DND-41 (cell line): Measurements from ENCODE around the gene SMAD6.

Experiments
- ATAC-seq: fragments of 200-7000 bp; cut with Tn5 transposase; 3 replicates; pipeline ENCODE4 v1.9.1; 2021; ENCODE audit warnings: low read depth; ENCODE audit not compliant: insufficient read depth
- DNase-seq: peaks from one replicate; pipeline ENCODE4 v3.0.0-alpha.2; 2020
- H2AFZ ChIP-seq: 2 replicates; pipeline ENCODE4 v1.6.0; 2012; ENCODE audit warnings: low read depth, low read length
- H3K27ac ChIP-seq: 2 replicates; pipeline ENCODE4 v1.5.1; 2012; ENCODE audit warnings: low read length, inconsistent platforms
- H3K27me3 ChIP-seq: fragments of 200-600 bp; sonication (generic); 2 replicates; pipeline ENCODE4 v1.6.0; 2012; ENCODE audit warnings: low read length, mild to moderate bottlenecking, inconsistent platforms; ENCODE audit not compliant: insufficient read depth, poor library complexity
- H3K36me3 ChIP-seq: 2 replicates; pipeline ENCODE4 v1.5.1; 2012; ENCODE audit warnings: low read length, inconsistent platforms; ENCODE audit not compliant: insufficient read depth
- H3K4me1 ChIP-seq: 2 replicates; pipeline ENCODE4 v1.5.1; 2012; ENCODE audit warnings: mild to moderate bottlenecking, low read length; ENCODE audit not compliant: insufficient read depth
- H3K4me2 ChIP-seq: 2 replicates; pipeline ENCODE4 v1.6.0; 2012; ENCODE audit warnings: mild to moderate bottlenecking, moderate library complexity, low read length, inconsistent platforms; ENCODE audit not compliant: insufficient read depth
- H3K4me3 ChIP-seq, 2 experiments: fragments of 200-600 bp in 1 of 2; shearing (Covaris generic) in 1 of 2; 2 replicates each; pipeline ENCODE4 v1.5.1; 2012 to 2016; ENCODE audit warnings: inconsistent platforms in 2 of 2, low read length in 2 of 2, mild to moderate bottlenecking in 2 of 2, low read depth in 1 of 2, moderate library complexity in 1 of 2
- H3K79me2 ChIP-seq: 2 replicates; pipeline ENCODE4 v1.6.0; 2012; ENCODE audit warnings: low read length, inconsistent platforms; ENCODE audit not compliant: insufficient read depth
- H3K9ac ChIP-seq: 2 replicates; pipeline ENCODE4 v1.6.0; 2012; ENCODE audit warnings: low read depth, mild to moderate bottlenecking, inconsistent platforms, low read length, moderate library complexity
- H3K9me3 ChIP-seq: 2 replicates; pipeline ENCODE4 v1.5.1; 2012; ENCODE audit warnings: low read length, moderate library complexity, mild to moderate bottlenecking, inconsistent platforms; ENCODE audit not compliant: insufficient read depth, severe bottlenecking
- H4K20me1 ChIP-seq: 2 replicates; pipeline ENCODE4 v1.6.0; 2012; ENCODE audit warnings: low read length; ENCODE audit not compliant: insufficient read depth
- CTCF ChIP-seq: IDR thresholded peaks from 2 replicates; pipeline ENCODE4 v1.5.1; 2012; ENCODE audit warnings: borderline replicate concordance, low read length, moderate library complexity, mild to moderate bottlenecking; ENCODE audit not compliant: poor library complexity, severe bottlenecking; ENCODE audit errors: extremely low read depth
- EZH2 ChIP-seq: IDR thresholded peaks from 3 replicates; pipeline ENCODE4 v1.6.1; 2012; ENCODE audit warnings: borderline replicate concordance, low read depth, mild to moderate bottlenecking, moderate library complexity, low read length, inconsistent platforms; ENCODE audit not compliant: severe bottlenecking

The SMAD6 gene

GRCh38 chr15:66698318-66698961, 3.6 kb upstream of the SMAD6 start:
- DNase-seq = peak; percentile 33
- peaks cover 12% of the 10 kb centered on the region for H3K27me3 ChIP-seq
- H3K4me3 ChIP-seq = no peak overlapping the region
- H3K79me2 ChIP-seq = peaks cover 11% of the 10 kb centered on the region
- no peak overlapping the region for H3K9ac ChIP-seq
- ATAC-seq = no peak
- H3K4me2 ChIP-seq = no peak overlapping the region
- H3K36me3 ChIP-seq = no peaks in the 10 kb centered on the region
- H4K20me1 ChIP-seq = peaks cover 2% of the 10 kb centered on the region; the same call in 1 of the 2 replicates
- H3K27ac ChIP-seq = no peak overlapping the region
- TF ChIP-seq CTCF (peak; percentile 57), EZH2 (no peak)
- no peak overlapping the region for H2AFZ ChIP-seq
- H3K4me1 ChIP-seq = peaks cover 24% of the 10 kb centered on the region
- no peaks in the 10 kb centered on the region for H3K9me3 ChIP-seq

GRCh38 chr15:66698971-66699370, 3.1 kb upstream of the SMAD6 start:
- no peak overlapping the region for H2AFZ ChIP-seq
- H4K20me1 ChIP-seq = peaks cover 7% of the 10 kb centered on the region; the same call in 1 of the 2 replicates
- H3K9ac ChIP-seq = no peak overlapping the region
- no peaks in the 10 kb centered on the region; the same call in 1 of the 2 replicates for H3K36me3 ChIP-seq
- no peak for TF ChIP-seq EZH2
- H3K4me1 ChIP-seq = peaks cover 25% of the 10 kb centered on the region
- DNase-seq = no peak
- H3K4me3 ChIP-seq = no peak overlapping the region
- H3K9me3 ChIP-seq = no peaks in the 10 kb centered on the region
- ATAC-seq = no peak
- peaks cover 16% of the 10 kb centered on the region for H3K79me2 ChIP-seq
- no peak overlapping the region for H3K27ac ChIP-seq
- peaks cover 17% of the 10 kb centered on the region for H3K27me3 ChIP-seq
- H3K4me2 ChIP-seq = no peak overlapping the region

- peak overlapping the region; percentile 90 for H3K4me2 ChIP-seq
- no peak for TF ChIP-seq CTCF
- TF ChIP-seq EZH2 = no peak
- H3K27ac ChIP-seq = peak overlapping the region; percentile 55
Measured at GRCh38 chr15:66700412-66700801, 1.6 kb upstream of the SMAD6 start.

GRCh38 chr15:66700802-66701421, 1.1 kb upstream of the SMAD6 start:
- peak overlapping the region; percentile 66 for H3K9ac ChIP-seq
- peaks cover 44% of the 10 kb centered on the region for H3K4me1 ChIP-seq
- peak overlapping the region; percentile 59 to 75; a peak in 3 of 4 replicates for H3K4me3 ChIP-seq
- TF ChIP-seq CTCF (no peak), EZH2 (no peak)
- ATAC-seq = peak; percentile 63
- peaks cover 36% of the 10 kb centered on the region for H3K79me2 ChIP-seq
- peak overlapping the region; percentile 77 for H2AFZ ChIP-seq
- peaks cover 25% of the 10 kb centered on the region for H4K20me1 ChIP-seq
- DNase-seq = peak; percentile 94
- peaks cover 3% of the 10 kb centered on the region; the same call in 1 of the 2 replicates for H3K36me3 ChIP-seq
- H3K27me3 ChIP-seq = peaks cover 29% of the 10 kb centered on the region
- peak overlapping the region; percentile 71 for H3K27ac ChIP-seq
- peak overlapping the region; percentile 90 for H3K4me2 ChIP-seq
- no peaks in the 10 kb centered on the region for H3K9me3 ChIP-seq

More at GRCh38 chr15:66700412-66700801, 1.6 kb upstream of the SMAD6 start:
- Histone ChIP-seq H3K79me2 (peaks cover 31% of the 10 kb centered on the region), H3K9ac (peak overlapping the region; percentile 49), H3K9me3 (no peaks in the 10 kb centered on the region), H3K4me1 (peaks cover 39% of the 10 kb centered on the region), H4K20me1 (peaks cover 21% of the 10 kb centered on the region), H3K4me3 (peak overlapping the region; percentile 29 to 57; a peak in 3 of 4 replicates), H2AFZ (peak overlapping the region; percentile 77), H3K27me3 (peaks cover 29% of the 10 kb centered on the region), H3K36me3 (no peaks in the 10 kb centered on the region; the same call in 1 of the 2 replicates)
- ATAC-seq (no peak), DNase-seq (no peak)
